HUES6 (cell line): ENCODE results near the gene ECM1.

Experiments used
- H3K27ac ChIP-seq: 2 replicates; pipeline ENCODE4 v1.7.0; 2013; ENCODE audit warnings: low read depth, mild to moderate bottlenecking, low read length, inconsistent platforms
- H3K27me3 ChIP-seq: 2 replicates; pipeline ENCODE4 v1.6.1; 2013; ENCODE audit warnings: low read length; ENCODE audit not compliant: control insufficient read depth, insufficient read depth
- H3K36me3 ChIP-seq: 2 replicates; pipeline ENCODE4 v1.6.1; 2013; ENCODE audit warnings: low read length; ENCODE audit not compliant: control insufficient read depth, insufficient read depth
- H3K4me1 ChIP-seq: 2 replicates; pipeline ENCODE4 v1.6.1; 2013; ENCODE audit warnings: low read length; ENCODE audit not compliant: control insufficient read depth, insufficient read depth
- H3K4me3 ChIP-seq: 2 replicates; pipeline ENCODE4 v1.5.1; 2013; ENCODE audit warnings: low read depth, low read length
- H3K9ac ChIP-seq: one replicate; pipeline ENCODE4 v1.6.1; 2013; ENCODE audit warnings: mild to moderate bottlenecking, low read length
- H3K9me3 ChIP-seq: 2 replicates; pipeline ENCODE4 v1.6.1; 2013; ENCODE audit warnings: low read depth, low read length; ENCODE audit not compliant: control insufficient read depth, insufficient read depth

The ECM1 gene

DNA sequence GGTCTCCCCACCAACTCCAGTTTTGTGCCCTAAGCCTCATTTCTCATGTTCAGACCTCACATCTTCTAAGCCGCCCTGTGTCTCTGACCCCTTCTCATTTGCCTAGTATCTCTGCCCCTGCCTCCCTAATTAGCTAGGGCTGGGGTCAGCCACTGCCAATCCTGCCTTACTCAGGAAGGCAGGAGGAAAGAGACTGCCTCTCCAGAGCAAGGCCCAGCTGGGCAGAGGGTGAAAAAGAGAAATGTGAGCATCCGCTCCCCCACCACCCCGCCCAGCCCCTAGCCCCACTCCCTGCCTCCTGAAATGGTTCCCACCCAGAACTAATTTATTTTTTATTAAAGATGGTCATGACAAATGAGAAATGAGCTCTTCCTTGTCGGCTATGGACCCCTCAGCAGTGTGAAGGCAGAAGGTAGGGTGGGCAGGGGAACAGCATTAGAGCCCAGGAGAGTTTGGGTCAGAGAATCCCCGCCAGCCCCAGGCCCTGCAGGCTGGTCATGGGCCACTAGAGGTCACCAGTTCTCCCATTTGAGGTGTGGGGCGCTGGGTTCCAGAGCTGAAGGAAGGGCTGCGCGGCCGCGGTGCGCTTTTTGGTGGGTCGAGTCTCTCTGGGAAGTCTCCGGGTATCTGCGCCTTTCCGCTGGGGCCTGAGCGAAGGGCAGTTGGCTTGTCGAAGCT lies 52.8 kb downstream of the ECM1 start:
- H3K27ac ChIP-seq: peak overlapping the region; percentile 97
- no peaks in the 10 kb centered on the region for H3K9me3 ChIP-seq
- peaks cover 34% of the 10 kb centered on the region for H3K4me1 ChIP-seq
- H3K4me3 ChIP-seq: peak overlapping the region; percentile 81
- peaks cover under 1% of the 10 kb centered on the region for H3K36me3 ChIP-seq
- peak overlapping the region; percentile 97 for H3K9ac ChIP-seq
- no peaks in the 10 kb centered on the region for H3K27me3 ChIP-seq

DNA sequence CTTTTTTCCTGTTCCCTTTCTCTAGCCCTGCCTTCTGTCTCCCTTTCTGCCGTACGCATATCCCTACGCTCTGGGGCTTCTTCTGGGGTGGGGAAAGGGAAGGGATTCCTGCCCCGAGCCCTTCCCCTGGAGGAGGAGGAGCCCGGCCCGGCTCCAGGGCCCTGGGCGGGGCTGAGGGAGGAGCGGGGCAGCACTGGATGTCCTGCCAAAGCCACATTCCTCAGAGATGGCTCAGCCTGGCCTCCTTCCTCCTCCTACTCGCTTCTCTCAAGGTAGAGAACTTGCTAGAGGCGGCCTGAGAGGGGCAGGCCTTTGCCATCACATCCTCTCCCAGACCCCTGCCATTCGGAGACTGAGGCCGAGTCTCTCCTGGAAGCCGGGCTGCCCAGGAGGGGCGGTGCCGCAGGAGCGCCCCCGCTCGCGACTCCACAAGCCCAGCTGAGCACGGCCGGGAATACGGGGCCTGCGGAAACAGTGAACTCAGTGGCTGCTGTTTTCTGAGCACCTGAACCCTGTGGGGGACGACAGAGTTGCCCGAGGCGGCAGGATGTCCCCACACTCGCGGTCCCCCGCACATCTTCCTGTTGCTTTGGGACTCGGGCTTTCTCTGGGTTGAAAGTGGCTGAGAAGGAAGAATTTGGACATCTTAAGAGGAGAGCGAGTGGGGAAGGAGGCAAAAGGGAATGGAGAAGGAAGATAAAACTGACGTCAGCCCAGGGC lies 53.5 kb downstream of the ECM1 start:
- Histone ChIP-seq H3K27ac (peak overlapping the region; percentile 97), H3K4me3 (peak overlapping the region; percentile 81), H3K4me1 (peaks cover 31% of the 10 kb centered on the region), H3K9me3 (no peaks in the 10 kb centered on the region), H3K9ac (peak overlapping the region; percentile 97), H3K27me3 (no peaks in the 10 kb centered on the region), H3K36me3 (no peaks in the 10 kb centered on the region)

DNA sequence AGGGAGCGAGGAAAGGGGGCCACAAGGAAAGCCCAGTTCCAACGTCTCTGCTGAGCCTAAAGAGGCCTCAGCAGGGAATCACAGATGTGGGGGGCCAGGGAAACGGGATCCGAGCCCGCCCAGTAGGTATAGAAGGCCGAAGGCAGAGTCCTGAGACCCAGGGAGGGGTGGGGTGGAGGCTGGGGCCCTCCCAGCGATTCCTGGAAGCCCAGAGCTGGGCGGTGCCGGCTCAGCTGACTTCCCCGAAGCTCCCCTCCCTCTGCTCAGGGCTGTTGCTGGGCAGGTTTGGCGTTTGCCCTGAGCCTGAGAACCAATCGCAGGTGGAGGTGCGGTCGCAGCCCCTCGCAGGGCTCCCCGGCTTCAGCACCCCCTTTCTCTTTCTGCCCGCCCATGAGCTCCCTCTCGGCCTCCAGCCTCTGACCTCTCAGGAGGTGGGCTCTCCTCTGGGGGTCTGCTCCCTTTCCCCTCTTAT lies 54.1 kb downstream of the ECM1 start:
- H3K4me3 ChIP-seq: peak overlapping the region; percentile 81
- H3K27me3 ChIP-seq: no peaks in the 10 kb centered on the region
- H3K27ac ChIP-seq: peak overlapping the region; percentile 97
- no peaks in the 10 kb centered on the region for H3K9me3 ChIP-seq
- H3K4me1 ChIP-seq: peaks cover 34% of the 10 kb centered on the region
- H3K9ac ChIP-seq: peak overlapping the region; percentile 97
- no peaks in the 10 kb centered on the region for H3K36me3 ChIP-seq

DNA sequence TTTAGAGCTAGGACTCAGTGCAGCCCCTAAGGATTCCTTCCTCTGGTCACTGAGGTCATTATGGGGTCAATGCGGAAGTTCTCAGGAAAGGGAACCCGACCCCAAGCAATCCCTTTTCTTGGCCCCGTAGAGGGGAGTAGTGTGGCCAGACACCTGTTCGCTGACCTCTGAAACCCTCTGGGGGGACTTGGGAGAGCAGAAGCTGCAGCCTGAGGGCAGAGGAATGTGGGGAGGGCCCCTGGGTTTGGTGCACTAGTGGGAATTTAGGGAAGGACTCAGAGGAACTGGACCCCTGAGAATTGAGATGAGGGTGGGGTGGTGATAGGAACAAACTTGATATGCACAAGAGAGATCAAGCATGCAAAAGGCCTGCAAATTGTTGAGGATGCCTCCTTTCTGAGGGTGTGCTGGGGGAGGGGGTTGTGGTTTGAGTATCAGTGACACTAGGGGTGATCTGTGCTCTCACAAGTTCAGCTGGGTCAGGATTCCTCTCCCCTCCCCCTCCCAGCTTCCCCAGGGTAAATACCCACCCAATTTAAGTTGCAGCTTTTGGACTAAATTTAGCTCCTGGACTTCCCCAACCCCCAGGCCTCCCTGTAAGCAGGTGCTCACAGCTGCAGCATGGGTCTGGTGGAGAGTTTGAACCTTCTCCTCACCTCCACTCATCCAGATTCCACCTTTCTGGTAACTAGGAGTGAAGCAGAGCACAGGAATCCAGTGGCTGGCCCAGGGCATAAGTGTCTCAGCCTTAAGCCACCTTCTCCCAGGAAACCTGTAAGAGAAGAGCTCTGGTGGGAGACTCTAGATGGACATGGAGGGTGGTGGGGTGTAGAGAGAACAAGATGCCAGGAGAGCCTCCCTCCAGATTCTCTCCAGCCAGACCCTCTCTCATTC lies 54.8 kb downstream of the ECM1 start:
- Histone ChIP-seq H3K36me3 (no peaks in the 10 kb centered on the region), H3K9ac (peak overlapping the region; percentile 97), H3K27me3 (no peaks in the 10 kb centered on the region), H3K4me3 (peak overlapping the region; percentile 81), H3K27ac (peak overlapping the region; percentile 97), H3K9me3 (no peaks in the 10 kb centered on the region), H3K4me1 (peaks cover 40% of the 10 kb centered on the region)
